Cerebellar nuclear complex (tissue), 1 donor: ENCODE data around the gene CCDC187.
"Not testable (repeated sequence)": the region's sequence is repeated elsewhere in the genome, so short reads cannot be mapped to it uniquely, and the experiment has no call there.

ENCODE experiments used
- DNase-seq, 2 experiments: peaks; one replicate each; lab custom pipeline; 2025; lab: John Stamatoyannopoulos, UW

CCDC187 gene

DNA sequence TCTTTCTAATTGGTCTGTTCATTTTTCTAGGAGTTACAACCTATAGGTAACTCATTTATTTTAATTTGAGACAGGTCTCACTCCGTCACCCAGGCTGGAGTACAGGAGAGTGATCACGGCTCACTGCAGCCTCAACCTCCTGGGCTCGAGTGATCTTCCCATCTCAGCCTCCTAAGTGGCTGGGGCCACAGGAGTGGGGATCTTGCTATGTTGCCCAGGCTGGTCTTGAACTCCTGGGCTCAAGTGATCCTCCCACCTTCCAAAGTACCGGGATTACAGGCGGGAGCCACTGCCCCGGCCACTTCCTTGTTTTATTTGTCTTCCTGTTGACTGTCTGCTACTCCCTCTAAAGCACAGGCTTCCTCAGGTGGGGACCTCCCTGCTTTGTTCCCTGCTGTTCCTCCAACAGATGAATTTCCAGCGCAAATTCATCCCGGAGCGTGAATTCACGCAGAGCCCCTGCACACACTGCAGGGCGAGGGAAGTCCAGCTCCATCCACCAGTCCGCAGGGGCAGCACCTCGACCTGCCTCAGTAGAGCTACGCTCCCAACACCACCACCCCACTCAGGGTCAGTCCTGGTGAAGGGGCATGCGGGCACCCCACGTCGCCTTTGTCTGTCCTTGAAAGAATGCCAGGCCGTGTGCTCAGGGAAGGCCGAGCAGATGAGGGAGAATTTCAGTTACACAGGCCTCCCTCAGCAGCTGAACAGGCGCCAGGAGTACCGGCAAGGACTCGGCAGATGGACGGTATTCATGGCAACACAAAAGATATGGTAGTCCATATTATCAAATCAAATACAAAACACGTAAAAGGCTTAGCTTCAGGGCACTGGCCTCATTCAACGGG is 64.5 kb downstream of the CCDC187 start:
- peak in 1 of 2 experiments; percentile 68 for DNase-seq

DNA sequence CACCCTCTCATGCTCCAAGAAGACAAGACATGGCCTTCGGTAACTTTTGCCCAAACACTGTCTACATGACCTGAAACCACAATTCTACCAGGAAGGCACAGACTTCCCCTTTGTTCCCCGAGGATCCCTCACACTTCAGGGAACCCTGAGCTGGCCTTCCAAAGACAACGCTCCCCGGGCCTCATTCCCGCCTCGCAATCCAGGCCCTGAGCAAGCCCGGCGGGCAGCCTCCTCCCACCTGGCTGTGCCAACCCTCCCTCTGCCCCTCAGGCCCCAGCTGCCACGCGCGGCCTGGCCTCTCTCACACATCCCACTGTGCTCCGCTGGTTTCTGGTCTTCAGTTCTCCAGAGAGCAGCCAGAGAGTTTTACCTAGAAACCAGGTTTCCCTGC is 65.6 kb downstream of the CCDC187 start:
- DNase-seq = no peak

DNA sequence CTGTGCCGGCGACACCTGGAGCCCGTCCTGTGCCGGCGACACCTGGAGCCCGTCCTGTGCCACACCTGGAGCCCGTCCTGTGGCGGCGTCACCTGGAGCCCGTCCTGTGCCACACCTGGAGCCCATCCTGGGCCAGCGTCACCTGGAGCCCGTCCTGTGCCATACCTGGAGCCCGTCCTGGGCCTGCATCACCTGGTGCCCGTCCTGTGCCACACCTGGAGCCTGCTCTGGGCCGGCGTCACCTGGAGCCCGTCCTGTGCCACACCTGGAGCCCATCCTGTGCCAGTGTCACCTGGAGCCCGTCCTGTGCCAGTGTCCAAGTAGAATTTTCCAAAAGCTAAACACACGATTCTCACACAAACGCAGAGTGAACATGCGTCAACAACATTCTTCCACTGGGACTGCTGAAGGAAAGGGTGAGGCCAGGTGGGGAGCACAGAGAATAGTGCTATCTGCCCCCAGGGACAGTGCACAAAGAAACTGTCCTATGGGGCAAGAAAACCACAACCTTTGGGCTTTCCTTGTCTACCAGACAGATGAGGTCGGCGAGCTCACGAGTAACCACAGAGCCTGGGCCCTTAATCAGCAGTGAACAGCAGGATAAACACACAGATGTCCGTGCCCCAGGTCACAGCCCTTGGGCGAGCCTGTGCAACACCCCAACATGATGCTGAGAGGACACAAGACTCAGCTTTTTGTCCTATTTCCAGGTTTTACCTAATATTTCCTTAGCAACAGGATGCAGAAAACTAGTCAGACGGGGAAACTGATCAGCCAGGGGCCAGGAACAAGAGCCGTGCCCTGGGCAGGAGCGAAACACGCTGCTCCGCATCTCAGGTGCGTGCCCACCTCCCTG is 66.2 kb downstream of the CCDC187 start:
- DNase-seq = no peak

DNA sequence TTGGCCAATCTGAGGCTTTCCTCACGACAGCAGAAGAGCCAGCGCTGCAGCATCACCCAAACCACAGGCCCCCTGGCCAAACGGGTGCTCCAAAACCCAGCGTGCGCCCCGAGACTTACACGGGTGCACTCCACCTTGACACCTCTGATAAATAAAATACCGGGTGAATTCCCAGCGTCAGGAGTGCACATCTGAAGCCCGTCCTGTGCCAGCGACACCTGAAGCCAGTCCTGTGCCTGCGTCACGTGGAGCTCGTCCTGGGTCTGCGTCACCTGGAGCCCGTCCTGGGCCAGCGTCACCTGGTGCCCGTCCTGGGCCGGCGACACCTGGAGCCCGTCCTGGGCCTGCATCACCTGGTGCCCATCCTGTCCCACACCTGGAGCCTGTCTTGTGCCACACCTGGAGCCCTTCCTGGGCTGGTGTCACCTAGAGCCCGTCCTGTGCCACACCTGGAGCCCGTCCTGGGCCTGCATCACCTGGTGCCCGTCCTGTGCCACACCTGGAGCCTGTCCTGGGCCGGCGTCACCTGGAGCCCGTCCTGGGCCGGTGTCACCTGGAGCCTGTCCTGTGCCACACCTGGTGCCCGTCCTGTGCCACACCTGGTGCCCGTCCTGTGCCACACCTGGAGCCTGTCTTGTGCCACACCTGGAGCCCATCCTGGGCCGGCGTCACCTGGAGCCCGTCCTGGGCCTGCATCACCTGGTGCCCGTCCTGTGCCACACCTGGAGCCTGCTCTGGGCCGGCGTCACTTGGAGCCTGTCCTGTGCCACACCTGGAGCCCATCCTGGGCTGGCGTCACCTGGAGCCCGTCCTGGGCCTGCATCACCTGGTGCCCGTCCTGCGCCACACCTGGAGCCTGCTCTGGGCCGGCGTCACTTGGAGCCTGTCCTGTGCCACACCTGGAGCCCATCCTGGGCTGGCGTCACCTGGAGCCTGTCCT is 67.2 kb downstream of the CCDC187 start:
- DNase-seq = not testable (repeated sequence)

DNA sequence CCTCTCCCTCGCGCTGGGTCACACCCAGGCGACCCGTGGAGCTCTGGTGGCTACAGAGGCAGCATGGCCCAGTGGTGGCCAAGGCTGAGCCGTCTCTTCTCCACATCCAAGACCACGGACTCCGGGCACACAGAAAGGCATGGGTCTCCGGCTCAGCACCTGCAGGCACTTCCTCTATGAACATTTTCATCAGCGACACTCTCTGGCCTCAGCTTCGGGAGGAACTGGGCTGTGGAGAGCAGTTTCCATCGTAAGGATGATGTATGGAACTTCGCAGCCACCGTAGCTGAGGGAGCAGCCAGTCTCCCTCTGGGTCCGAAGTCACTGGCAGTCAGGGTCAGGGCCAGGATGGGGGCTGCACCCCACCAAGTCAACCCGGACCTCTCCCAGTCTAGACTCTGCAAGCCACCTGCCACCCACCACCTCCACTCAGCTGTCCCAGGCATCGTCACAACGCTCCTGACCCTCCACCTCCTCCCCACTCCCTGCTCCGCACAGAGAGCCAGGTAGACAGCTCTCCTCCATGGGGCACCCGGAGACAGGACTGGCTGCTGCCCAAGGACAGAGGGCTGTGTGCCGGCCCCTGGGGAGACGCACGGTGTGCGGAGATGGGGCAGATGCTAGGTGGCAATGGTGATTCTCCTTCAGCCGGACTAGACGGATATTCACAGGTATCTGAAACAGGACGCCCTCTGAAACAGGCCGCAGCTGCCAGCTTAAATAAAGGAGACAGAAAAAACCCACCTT is 68.0 kb downstream of the CCDC187 start:
- no peak for DNase-seq

DNA sequence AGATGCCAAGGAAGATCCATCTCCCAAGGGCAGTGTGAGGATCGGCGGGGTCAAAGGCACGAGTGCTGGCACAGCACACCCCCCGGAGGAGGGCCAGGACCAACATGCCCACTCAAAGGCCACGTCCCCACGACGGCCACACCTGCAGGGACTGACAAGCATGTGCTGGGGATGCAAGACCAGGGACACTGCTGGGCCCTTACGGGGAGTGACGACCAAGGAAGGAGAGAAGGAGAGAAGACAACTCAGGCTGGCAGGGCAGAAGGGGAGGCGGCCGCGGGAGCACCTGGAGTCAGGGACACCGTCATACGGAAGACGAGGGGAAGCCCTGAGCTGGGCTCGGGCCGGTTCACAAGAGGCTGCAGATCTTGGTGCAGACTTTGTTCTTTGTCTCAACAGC is 68.7 kb downstream of the CCDC187 start:
- no peak for DNase-seq

DNA sequence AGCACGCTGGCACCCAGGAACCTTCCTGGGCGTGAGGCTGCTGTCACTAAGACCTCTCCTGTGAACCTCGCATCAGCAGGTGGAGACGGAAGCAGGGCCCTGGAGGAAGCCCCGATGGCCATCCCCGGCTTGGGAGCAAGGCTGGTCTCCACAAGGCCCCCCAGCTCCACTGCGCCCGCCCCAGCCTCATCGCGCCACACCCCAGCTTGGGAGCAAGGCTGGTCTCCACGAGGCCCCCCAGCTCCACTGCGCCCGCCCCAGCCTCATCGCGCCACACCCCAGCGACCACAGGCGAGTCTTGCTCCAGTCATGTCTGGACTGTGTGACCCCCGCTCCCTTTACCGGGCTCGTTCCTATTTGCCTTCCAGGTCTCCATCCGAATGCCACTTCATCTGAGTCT is 69.3 kb downstream of the CCDC187 start:
- no peak for DNase-seq

DNA sequence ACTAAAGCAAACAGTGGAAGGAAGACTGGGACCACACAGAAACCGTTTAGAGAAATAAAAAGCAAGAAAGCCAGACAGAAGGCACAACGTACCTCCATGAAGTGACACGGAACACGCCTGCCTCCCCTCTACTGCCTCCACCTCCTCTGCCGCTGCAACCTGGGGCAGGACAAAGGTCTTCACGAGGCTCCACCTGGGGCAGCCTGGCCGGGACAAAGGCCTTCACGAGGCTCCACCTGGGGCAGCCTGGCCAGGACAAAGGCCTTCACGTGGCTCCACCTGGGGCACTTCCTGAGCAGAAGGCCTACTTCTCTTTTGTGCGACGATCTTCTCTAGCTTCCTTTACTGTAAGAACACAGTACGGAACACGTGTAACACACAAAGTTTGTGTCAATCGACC is 70.0 kb downstream of the CCDC187 start:
- no peak for DNase-seq

DNA sequence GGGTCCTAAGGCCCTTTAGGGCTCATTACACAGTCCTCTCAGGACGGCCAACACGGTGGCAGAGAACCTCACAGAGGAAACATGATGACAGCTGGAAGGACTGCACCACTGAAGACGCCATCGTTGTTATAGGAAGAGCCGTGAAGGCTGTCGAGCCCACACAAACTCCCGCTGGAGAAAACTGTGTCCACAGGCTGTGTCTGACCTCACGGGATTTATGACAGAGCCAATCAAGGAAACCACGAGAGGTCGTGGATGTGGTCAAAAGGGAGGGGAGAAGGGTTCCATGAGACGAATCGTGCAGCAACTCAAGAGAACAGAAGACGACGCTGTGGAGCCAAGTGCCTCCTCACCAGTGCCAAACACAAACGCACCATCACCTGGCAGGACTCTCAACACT is 70.5 kb downstream of the CCDC187 start:
- no peak for DNase-seq

DNA sequence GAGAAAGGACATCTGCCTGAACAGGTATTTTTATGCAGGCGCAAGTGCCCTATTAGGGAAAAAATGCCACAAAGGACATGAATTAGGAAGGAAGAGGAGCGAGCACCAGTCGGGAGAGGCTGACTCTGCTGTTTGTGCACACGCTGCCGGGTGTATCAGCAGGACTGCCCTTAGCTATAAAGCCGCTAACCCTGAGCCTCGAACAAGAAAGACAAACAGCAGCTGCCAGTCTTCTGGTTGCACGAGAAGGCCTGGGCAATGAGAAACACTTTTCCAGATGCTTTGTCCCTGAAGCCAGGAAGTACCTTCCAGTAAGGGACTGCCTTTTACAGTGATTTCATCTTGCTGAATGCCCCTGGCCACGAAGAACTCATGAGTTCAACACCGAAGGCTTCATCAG is 70.9 kb downstream of the CCDC187 start:
- DNase-seq = no peak

DNA sequence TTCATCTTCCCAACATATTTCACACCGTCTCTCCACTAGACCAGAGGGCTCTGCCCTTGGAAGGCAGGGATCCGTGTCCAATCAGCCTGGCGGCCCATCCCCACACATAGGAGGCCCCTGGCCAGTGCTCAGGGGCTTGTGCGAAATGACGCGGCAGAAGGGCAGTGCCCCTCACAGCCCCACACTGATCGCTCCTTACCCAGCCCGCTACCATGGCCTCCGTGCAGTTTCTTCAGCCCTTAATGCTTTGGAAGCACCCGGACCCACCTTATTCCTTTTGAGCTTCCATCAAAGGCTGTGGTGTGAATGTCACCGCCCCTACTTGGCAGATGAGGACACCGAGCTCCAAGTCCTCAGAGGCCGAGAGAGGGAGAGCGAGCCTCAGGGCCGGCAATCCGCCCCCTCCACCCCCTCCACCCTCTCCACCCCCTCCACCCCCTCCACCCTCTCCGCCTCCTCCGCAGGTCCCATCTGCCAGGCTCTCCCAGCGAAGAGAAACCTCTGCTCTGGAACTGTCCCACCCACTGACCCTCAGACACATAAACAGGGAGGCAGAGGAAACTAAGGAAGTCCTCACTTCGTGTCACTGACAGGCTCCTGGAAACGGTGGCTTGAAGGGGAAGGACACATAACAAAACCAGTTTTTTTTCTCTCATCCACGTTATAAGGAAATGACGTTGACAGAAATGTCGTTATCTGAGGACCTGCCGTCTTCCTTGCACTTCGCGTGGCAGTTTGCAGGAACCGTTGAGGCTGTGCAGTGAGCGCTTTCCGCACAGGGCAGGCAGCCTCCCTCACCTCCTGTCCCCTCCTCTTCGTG is 72.2 kb downstream of the CCDC187 start:
- DNase-seq = no peak

DNA sequence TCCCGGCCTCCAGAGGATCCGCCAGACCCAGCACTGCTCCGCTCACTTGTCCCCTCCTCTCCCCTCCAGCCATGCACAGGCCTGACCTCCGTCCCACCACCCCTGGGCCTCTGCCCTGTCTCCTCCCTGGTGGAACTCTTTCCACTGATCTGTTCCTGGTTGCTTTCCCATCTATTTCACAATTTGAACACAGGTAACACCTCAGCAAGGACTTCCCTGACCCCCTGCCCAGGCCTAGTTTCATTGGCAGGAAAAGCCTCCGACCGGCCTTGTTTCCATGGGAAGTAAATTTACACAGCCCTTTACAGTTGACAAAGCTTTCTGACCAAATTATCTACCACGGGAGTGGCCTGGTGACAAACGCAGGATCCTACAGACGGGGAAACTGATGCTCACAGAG is 73.1 kb downstream of the CCDC187 start:
- DNase-seq = no peak

DNA sequence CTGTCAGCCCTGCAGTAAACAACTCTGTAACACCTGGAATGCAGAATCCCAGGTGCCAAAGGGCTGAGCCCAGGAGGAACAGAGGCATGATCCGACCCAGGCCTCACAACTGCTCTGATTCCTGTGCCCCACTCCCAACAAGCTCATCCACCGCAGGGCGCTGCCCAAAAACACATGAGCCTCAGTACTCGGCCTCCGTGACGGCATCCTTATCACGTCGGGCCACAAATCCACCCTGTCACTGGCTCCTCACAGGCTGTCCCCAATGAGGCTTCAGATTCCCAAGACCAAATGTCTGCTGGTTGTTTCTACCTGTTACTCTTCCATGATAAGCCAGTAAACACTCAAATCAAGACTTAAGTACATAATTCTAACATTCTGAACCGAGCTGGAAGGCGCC is 73.5 kb downstream of the CCDC187 start:
- no peak for DNase-seq

DNA sequence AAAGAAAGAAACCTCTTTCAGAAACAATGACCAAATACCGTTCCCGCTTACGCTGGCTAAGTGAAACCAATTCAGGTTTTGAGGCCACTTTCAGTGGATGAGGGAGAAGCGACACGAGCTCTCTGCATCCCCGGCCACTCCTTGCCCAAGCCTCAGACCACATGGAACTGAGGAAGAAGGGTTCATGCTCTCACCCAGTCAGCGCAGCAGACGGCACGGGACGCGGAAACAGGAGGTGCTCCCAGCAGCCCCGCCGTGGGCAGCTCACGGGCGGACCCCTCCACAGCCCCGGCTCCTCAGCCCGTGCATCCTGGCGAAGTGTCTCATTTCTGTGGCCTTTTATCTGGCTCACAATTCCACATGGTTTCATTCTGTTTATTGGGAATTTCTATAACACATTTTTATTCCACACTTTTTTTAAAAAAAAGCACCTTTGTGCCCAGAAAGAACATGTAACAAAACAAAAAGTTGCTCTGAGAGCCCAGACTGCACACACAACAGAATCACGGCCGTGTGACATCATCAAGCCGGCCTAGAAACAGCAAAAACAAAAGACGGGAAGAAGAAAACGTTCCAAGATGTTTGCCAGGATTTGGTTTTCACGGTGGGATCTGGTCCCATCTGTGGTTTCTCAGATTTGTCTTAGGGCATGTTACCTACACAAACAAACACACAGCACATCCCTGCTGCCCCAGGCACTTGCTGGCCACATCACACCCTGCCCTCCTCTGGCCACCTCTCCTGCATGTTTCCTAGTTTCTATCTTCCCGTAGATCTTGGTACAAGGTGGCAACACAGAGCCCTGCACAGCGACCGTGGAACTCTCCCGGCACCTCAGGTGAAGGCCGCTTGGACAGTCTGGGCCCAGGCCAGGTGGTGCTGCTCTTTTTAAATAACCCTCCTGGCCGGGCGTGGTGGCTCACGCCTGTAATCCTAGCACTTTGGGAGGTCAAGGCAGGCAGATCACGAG is 74.5 kb downstream of the CCDC187 start:
- no peak for DNase-seq

DNA sequence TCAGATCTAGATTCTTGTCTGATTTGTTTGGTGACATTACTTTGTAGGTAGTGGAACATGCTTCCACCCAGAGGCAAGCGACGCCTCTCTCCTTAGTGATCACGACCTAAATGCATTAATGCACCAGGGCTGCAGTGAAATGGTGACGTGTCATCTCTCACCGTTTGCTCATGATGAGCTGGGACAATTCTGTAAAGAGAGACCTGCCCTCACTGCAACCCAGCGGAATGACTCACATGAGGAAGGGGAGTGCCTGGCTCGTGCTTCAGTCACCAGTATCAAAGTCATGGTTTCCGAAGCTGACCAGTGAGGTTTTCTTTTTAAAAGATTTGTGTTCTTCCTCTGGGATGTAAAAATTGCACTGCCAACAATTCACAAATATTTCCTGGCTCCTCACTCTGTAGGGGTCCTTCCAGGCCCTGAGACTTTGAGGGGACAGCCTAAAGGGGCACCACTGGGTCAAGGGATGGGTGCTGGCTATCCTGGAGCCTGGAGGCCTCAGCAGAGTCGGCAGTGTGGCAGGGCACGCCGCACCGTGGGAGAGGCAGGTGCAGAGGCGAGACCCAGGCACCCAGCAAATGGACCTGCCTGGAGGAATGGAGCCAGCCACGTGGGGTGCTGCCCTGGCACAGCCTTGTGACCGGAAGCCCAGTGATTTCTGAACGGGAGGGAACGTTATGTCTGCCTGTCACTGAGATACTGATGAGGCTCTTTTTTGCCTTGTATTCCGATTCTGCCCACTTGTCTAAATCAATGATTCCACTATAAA is 75.6 kb downstream of the CCDC187 start:
- DNase-seq = no peak

DNA sequence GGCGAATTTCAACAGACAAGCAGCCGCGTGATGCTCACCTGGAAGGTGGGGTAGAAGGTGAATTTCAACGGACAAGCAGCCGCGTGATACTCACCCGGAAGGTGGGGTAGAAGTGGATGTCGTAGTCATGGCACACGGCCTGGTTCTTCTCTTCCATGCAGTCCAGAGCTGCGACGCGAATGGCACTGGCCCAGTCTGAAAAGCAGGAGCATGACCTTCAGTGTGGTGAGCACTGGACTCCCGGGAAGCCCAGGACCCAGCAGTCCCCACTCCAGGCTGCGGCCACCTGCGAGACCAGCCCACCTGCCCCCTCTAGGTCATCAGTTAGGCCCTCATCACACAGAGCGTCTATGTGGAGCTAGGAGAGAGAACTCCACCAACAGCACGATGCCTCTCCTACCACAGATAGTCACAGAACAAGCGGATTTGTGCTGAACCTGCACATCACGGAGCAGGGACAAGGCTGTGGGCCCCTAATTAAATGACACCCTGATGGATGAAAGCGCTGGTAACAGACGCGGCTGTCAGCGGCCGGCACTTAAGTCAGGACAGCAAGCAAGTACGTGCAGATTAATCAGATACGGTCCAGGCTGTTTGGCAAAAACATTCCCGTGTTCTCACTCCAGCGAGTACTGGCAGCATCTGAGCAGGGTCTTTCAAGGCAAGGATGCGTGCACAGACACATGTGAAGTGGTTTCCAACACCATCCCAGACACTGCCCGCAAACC is 77.0 kb downstream of the CCDC187 start:
- DNase-seq = no peak

DNA sequence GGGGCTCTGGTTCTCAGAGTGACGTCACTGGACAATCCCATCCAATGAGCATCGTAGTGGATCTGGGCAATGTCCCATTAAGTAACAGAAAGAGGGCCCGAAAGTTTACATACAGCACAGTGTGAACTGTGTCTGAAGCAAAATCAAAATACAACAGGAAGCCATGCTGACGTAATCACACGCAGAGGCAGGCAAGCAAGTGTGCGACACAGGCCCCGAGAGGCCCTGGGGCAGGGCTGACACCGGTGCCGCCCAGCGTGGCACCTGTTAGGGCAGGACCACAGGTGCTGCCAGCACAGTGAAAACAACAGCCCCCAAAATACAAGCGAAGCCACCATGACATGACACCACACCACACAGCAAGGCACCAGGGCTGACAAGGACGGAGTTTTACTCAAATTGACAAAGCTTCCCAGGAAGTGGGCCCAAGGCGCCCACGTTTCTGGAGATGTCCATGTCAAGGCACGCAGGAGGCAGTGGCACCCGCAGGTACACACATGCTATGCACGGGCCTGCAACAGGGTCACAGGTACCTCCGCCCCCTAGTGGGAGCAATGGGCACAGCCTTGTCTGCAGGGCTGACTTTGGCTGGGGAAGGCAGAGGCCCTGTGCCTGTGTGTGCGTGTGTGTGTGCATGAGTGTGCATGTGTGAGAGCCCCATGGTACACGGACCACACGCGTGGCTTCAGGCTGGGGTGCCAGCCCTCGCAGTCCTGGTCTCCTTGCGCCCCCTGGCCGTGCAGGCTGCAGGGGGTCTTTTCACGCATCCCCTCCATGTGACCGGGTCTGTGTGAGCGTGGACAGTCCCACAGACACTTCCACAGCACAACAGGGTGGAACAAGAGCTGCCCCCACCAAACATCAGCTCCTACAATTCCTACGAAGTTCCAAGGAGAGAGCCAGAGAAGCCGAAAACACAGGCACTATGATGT is 77.9 kb downstream of the CCDC187 start:
- no peak for DNase-seq
